Measurements from ENCODE around the gene FSTL5.

Gene FSTL5

GRCh38 chr4:162015090-162015489, 148.7 kb downstream of the FSTL5 start:
- Histone ChIP-seq H3K36me3 (ENCODE audit: insufficient read depth, low read length) (no peaks in the 10 kb centered on the region), H3K27ac (no peak overlapping the region), H3K9me3 (ENCODE audit: low read depth, low read length) (no peaks in the 10 kb centered on the region; the same call in 1 of the 2 replicates), H3K9ac (ENCODE audit: insufficient read length) (no peak overlapping the region), H3K4me3 (no peak overlapping the region)
- DNase-seq (ENCODE audit: low read depth, low spot score): no peak
- TF ChIP-seq EZH2 (IDR thresholded peaks at IDR 0.05) (no peak), FOXP2 (optimal IDR thresholded peaks at IDR 0.05; ENCODE audit: control extremely low read depth, extremely low read length, insufficient read depth) (no peak), POLR2AphosphoS5 (IDR thresholded peaks at IDR 0.05; ENCODE audit: borderline replicate concordance, low read depth, low read length) (no peak)

GRCh38 chr4:162011089-162011488, 152.7 kb downstream of the FSTL5 start:
- no peak for DNase-seq (ENCODE audit: low read depth, low spot score)
- Histone ChIP-seq H3K9ac (ENCODE audit: insufficient read length) (no peak overlapping the region), H3K27ac (no peak overlapping the region; the same call in 1 of the 2 replicates), H3K36me3 (ENCODE audit: insufficient read depth, low read length) (no peaks in the 10 kb centered on the region), H3K4me3 (no peak overlapping the region), H3K9me3 (ENCODE audit: low read depth, low read length) (no peaks in the 10 kb centered on the region; the same call in 1 of the 2 replicates)
- no peak for TF ChIP-seq FOXP2 (optimal IDR thresholded peaks at IDR 0.05; ENCODE audit: control extremely low read depth, extremely low read length, insufficient read depth)
- no peak for TF ChIP-seq EZH2 (IDR thresholded peaks at IDR 0.05)
- no peak for TF ChIP-seq POLR2AphosphoS5 (IDR thresholded peaks at IDR 0.05; ENCODE audit: borderline replicate concordance, low read depth, low read length)

- H3K4me3 ChIP-seq: no peak overlapping the region
- H3K9ac ChIP-seq (ENCODE audit: insufficient read length): no peak overlapping the region
- H3K27ac ChIP-seq: no peak overlapping the region
- H3K9me3 ChIP-seq (ENCODE audit: low read depth, low read length): no peaks in the 10 kb centered on the region; the same call in 1 of the 2 replicates
- no peaks in the 10 kb centered on the region for H3K36me3 ChIP-seq (ENCODE audit: insufficient read depth, low read length)
- no peak for DNase-seq (ENCODE audit: low read depth, low spot score)
- no peak for TF ChIP-seq POLR2AphosphoS5 (IDR thresholded peaks at IDR 0.05; ENCODE audit: borderline replicate concordance, low read depth, low read length)
- no peak for TF ChIP-seq EZH2 (IDR thresholded peaks at IDR 0.05)
- TF ChIP-seq FOXP2 (optimal IDR thresholded peaks at IDR 0.05; ENCODE audit: control extremely low read depth, extremely low read length, insufficient read depth): no peak
Observed at GRCh38 chr4:162010362-162010761, 153.4 kb downstream of the FSTL5 start.

- DNase-seq (ENCODE audit: low read depth, low spot score): no peak
- Histone ChIP-seq H3K9ac (ENCODE audit: insufficient read length) (no peak overlapping the region), H3K27ac (no peak overlapping the region), H3K9me3 (ENCODE audit: low read depth, low read length) (no peaks in the 10 kb centered on the region), H3K36me3 (ENCODE audit: insufficient read depth, low read length) (no peaks in the 10 kb centered on the region), H3K4me3 (no peak overlapping the region)
- TF ChIP-seq FOXP2 (optimal IDR thresholded peaks at IDR 0.05; ENCODE audit: control extremely low read depth, extremely low read length, insufficient read depth): no peak
- TF ChIP-seq POLR2AphosphoS5 (IDR thresholded peaks at IDR 0.05; ENCODE audit: borderline replicate concordance, low read depth, low read length): no peak
- TF ChIP-seq EZH2 (IDR thresholded peaks at IDR 0.05): no peak
Observed at GRCh38 chr4:161992317-161992716, 171.5 kb downstream of the FSTL5 start.

GRCh38 chr4:161991811-161992210, 172.0 kb downstream of the FSTL5 start:
- DNase-seq (ENCODE audit: low read depth, low spot score): no peak
- Histone ChIP-seq H3K36me3 (ENCODE audit: insufficient read depth, low read length) (no peaks in the 10 kb centered on the region), H3K4me3 (no peak overlapping the region), H3K9ac (ENCODE audit: insufficient read length) (no peak overlapping the region), H3K9me3 (ENCODE audit: low read depth, low read length) (no peaks in the 10 kb centered on the region), H3K27ac (no peak overlapping the region)
- TF ChIP-seq FOXP2 (optimal IDR thresholded peaks at IDR 0.05; ENCODE audit: control extremely low read depth, extremely low read length, insufficient read depth): no peak
- TF ChIP-seq POLR2AphosphoS5 (IDR thresholded peaks at IDR 0.05; ENCODE audit: borderline replicate concordance, low read depth, low read length): no peak
- no peak for TF ChIP-seq EZH2 (IDR thresholded peaks at IDR 0.05)

GRCh38 chr4:161990721-161991120, 173.1 kb downstream of the FSTL5 start:
- H3K9me3 ChIP-seq (ENCODE audit: low read depth, low read length): no peaks in the 10 kb centered on the region
- no peak overlapping the region for H3K9ac ChIP-seq (ENCODE audit: insufficient read length)
- H3K4me3 ChIP-seq: no peak overlapping the region
- TF ChIP-seq POLR2AphosphoS5 (IDR thresholded peaks at IDR 0.05; ENCODE audit: borderline replicate concordance, low read depth, low read length) (no peak), FOXP2 (optimal IDR thresholded peaks at IDR 0.05; ENCODE audit: control extremely low read depth, extremely low read length, insufficient read depth) (no peak), EZH2 (IDR thresholded peaks at IDR 0.05) (no peak)
- H3K36me3 ChIP-seq (ENCODE audit: insufficient read depth, low read length): no peaks in the 10 kb centered on the region
- no peak for DNase-seq (ENCODE audit: low read depth, low spot score)
- no peak overlapping the region for H3K27ac ChIP-seq

- TF ChIP-seq POLR2AphosphoS5 (IDR thresholded peaks at IDR 0.05; ENCODE audit: borderline replicate concordance, low read depth, low read length) (no peak), FOXP2 (optimal IDR thresholded peaks at IDR 0.05; ENCODE audit: control extremely low read depth, extremely low read length, insufficient read depth) (no peak), EZH2 (IDR thresholded peaks at IDR 0.05) (no peak)
- DNase-seq (ENCODE audit: low read depth, low spot score): no peak
- H3K27ac ChIP-seq: no peak overlapping the region
- no peak overlapping the region for H3K4me3 ChIP-seq
- H3K9me3 ChIP-seq (ENCODE audit: low read depth, low read length): no peaks in the 10 kb centered on the region
- H3K36me3 ChIP-seq (ENCODE audit: insufficient read depth, low read length): no peaks in the 10 kb centered on the region
- H3K9ac ChIP-seq (ENCODE audit: insufficient read length): no peak overlapping the region
Observed at GRCh38 chr4:161988946-161989345, 174.9 kb downstream of the FSTL5 start.

GRCh38 chr4:161987611-161988010, 176.2 kb downstream of the FSTL5 start:
- DNase-seq (ENCODE audit: low read depth, low spot score): no peak
- Histone ChIP-seq H3K36me3 (ENCODE audit: insufficient read depth, low read length) (no peaks in the 10 kb centered on the region), H3K27ac (no peak overlapping the region), H3K9ac (ENCODE audit: insufficient read length) (no peak overlapping the region), H3K9me3 (ENCODE audit: low read depth, low read length) (no peaks in the 10 kb centered on the region), H3K4me3 (no peak overlapping the region)
- TF ChIP-seq EZH2 (IDR thresholded peaks at IDR 0.05) (no peak), POLR2AphosphoS5 (IDR thresholded peaks at IDR 0.05; ENCODE audit: borderline replicate concordance, low read depth, low read length) (no peak), FOXP2 (optimal IDR thresholded peaks at IDR 0.05; ENCODE audit: control extremely low read depth, extremely low read length, insufficient read depth) (no peak)

- Histone ChIP-seq H3K36me3 (ENCODE audit: insufficient read depth, low read length) (no peaks in the 10 kb centered on the region), H3K27ac (no peak overlapping the region), H3K9me3 (ENCODE audit: low read depth, low read length) (no peaks in the 10 kb centered on the region), H3K9ac (ENCODE audit: insufficient read length) (no peak overlapping the region), H3K4me3 (no peak overlapping the region)
- no peak for TF ChIP-seq FOXP2 (optimal IDR thresholded peaks at IDR 0.05; ENCODE audit: control extremely low read depth, extremely low read length, insufficient read depth)
- no peak for DNase-seq (ENCODE audit: low read depth, low spot score)
Observed at GRCh38 chr4:161952382-161952781, 211.4 kb downstream of the FSTL5 start.
